PC-9 (cell line): ENCODE measurements around the gene MON1B. TPM values are rescaled to one million over a fixed set of nuclear protein-coding genes. Genes with fewer than 3 reads are reported as not detected.
A peak's percentile ranks its signal among the peaks of the same experiment; 100 is the strongest.

ENCODE experiments used
- BruUV-seq: library from RNA; stranded (reverse); fragments of 400-500 nt; replicated peaks from 2 replicates; lab custom pipeline; 2021; lab: Mats Ljungman, UMichigan
- CTCF ChIA-PET: fragments of 300-600 bp; sonication (Branson Sonifier 250); formaldehyde crosslinking; loops from one replicate; lab custom pipeline; 2022; ENCODE audit warnings: antibody characterized with exemption; lab: Charles Lee
- POLR2A ChIA-PET: fragments of 300-600 bp; sonication (Branson Sonifier 250); formaldehyde crosslinking; loops from one replicate; lab custom pipeline; 2022; ENCODE audit warnings: antibody characterized with exemption; ENCODE audit not compliant: unreplicated experiment; lab: Charles Lee
- DNase-seq, 2 experiments: peaks; one replicate each; pipeline versions ENCODE4 v3.0.0 to v3.0.0-alpha.2; 2015 to 2022; ENCODE audit warnings: mixed read lengths in 1 of 2
- H2AFZ ChIP-seq: fragments of 200-600 bp; sonication (generic); 2 replicates; pipeline ENCODE4 v1.8.1; 2017; ENCODE audit warnings: antibody characterized with exemption
- H3F3A ChIP-seq: fragments of 200-600 bp; sonication (generic); 2 replicates; pipeline ENCODE4 v1.8.1; 2017; ENCODE audit warnings: antibody characterized with exemption, mild to moderate bottlenecking, low read depth; ENCODE audit not compliant: insufficient read depth
- H3K27ac ChIP-seq: fragments of 200-600 bp; sonication (generic); 2 replicates; pipeline ENCODE4 v1.6.1; 2016; ENCODE audit warnings: mixed run types
- H3K27me3 ChIP-seq: fragments of 200-600 bp; sonication (generic); 2 replicates; pipeline ENCODE4 v1.6.1; 2016; ENCODE audit warnings: low read depth, mixed run types; ENCODE audit not compliant: insufficient read depth
- H3K36me3 ChIP-seq: fragments of 200-600 bp; sonication (generic); 2 replicates; pipeline ENCODE4 v1.6.1; 2016; ENCODE audit warnings: low read depth, mixed run types
- H3K4me1 ChIP-seq: fragments of 200-600 bp; sonication (generic); replicated peaks from 2 replicates; pipeline ENCODE4 v1.6.1; 2016; ENCODE audit warnings: mixed run types; ENCODE audit not compliant: insufficient read depth
- H3K4me2 ChIP-seq: fragments of 200-600 bp; sonication (generic); 2 replicates; pipeline ENCODE4 v1.6.1; 2017; ENCODE audit warnings: mixed run types
- H3K4me3 ChIP-seq: fragments of 200-600 bp; sonication (generic); 2 replicates; pipeline ENCODE4 v1.6.1; 2016; ENCODE audit warnings: mixed run types
- H3K79me2 ChIP-seq: fragments of 200-600 bp; sonication (generic); 2 replicates; pipeline ENCODE4 v1.6.1; 2017; ENCODE audit warnings: low read depth, mixed run types
- H3K9me2 ChIP-seq: fragments of 200-600 bp; sonication (generic); 2 replicates; pipeline ENCODE4 v1.8.1; 2017; ENCODE audit warnings: mild to moderate bottlenecking; ENCODE audit not compliant: insufficient read depth
- H3K9me3 ChIP-seq: fragments of 200-600 bp; sonication (generic); 2 replicates; pipeline ENCODE4 v1.8.1; 2016; ENCODE audit warnings: low read depth; ENCODE audit not compliant: insufficient read depth
- H4K20me1 ChIP-seq: fragments of 200-600 bp; sonication (generic); 2 replicates; pipeline ENCODE4 v1.8.1; 2017; ENCODE audit not compliant: insufficient read depth
- CTCF ChIP-seq: fragments of 200-600 bp; sonication (generic); conservative IDR thresholded peaks from 2 replicates; pipeline ENCODE4 v1.6.1; 2017; ENCODE audit warnings: mixed run types, antibody characterized with exemption, mild to moderate bottlenecking, moderate library complexity
- EZH2 ChIP-seq: fragments of 200-600 bp; sonication (generic); IDR thresholded peaks from 2 replicates; pipeline ENCODE4 v1.8.0; 2017; ENCODE audit warnings: antibody characterized with exemption, low read depth
- intact Hi-C: fragments of 100-400 bp; cut with micrococcal nuclease; formaldehyde crosslinking; loops from one replicate; pipeline ENCODE4 v1.10.0; 2022; ENCODE audit not compliant: unreplicated experiment
- total RNA-seq: library from RNA; stranded (reverse); gene quantifications from 2 replicates; pipeline ENCODE4 v1.2.3, GENCODE V29; 2021

Gene MON1B
- total RNA-seq, 1 experiment from 2014 or later = 57.2 TPM

DNA sequence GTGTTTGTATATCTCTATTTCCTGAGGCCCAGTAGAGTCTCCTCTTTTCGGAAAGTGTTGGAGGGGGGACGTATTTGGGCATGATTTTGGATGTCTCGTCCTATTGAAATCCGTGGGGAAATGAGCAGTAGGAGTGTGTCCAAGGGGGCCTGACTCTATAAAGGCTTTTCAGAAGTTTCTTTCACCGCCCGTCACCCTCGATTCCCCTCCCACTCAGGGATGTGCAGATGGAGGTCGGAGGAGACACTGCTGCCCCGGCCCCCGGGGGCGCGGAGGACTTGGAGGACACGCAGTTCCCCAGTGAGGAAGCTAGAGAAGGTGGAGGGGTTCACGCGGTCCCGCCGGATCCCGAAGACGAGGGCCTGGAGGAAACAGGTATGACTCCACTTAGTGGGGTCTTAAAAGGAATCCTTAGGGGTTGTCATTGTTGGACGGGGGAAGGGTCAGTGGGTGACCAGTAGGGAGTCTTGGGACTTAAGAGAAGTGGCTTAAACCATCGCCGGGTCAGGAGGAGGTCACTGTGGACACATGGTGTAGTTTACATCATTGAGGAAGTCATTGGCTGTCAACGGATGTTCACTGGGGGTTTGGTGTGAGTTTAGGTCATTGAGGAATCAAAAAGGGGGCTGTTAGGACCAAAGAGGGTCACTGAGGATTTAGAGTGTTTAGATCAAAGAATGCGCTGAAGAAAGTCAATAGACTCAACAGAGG lies 424 bp downstream of the MON1B start:
- Histone ChIP-seq H4K20me1 (no peaks in the 10 kb centered on the region), H3F3A (peaks cover 3% of the 10 kb centered on the region; the same call in 1 of the 2 replicates), H3K4me3 (peak overlapping the region; percentile 87), H3K4me1 (peaks cover 6% of the 10 kb centered on the region), H3K27me3 (no peaks in the 10 kb centered on the region), H3K79me2 (peaks cover 26% of the 10 kb centered on the region), H3K4me2 (peak overlapping the region; percentile 93), H3K27ac (peak overlapping the region; percentile 91), H3K9me2 (no peaks in the 10 kb centered on the region), H3K9me3 (no peaks in the 10 kb centered on the region), H2AFZ (peak overlapping the region; percentile 95), H3K36me3 (no peaks in the 10 kb centered on the region)
- TF ChIP-seq CTCF = no peak
- TF ChIP-seq EZH2 = no peak
- intact Hi-C loops = loop anchor here (2.0 kb wide), 1 partner anchor 21 kb away; no protein-coding TSS in a partner anchor
- BruUV-seq = TSS peak; percentile 90
- DNase-seq = peak; percentile 7 to 43
- POLR2A ChIA-PET = interaction anchor here (0.6 kb wide), 1 partner anchor 15 kb away, joined by 5 read pairs; no protein-coding TSS in a partner anchor
- CTCF ChIA-PET = no interaction called here

GRCh38 chr16:77193377-77193776 lies 2.4 kb downstream of the MON1B start:
- Histone ChIP-seq H3K9me3 (no peaks in the 10 kb centered on the region), H3K79me2 (peaks cover 26% of the 10 kb centered on the region), H3K4me3 (no peak overlapping the region), H3K27ac (no peak overlapping the region), H3K36me3 (no peaks in the 10 kb centered on the region), H3F3A (peaks cover 3% of the 10 kb centered on the region; the same call in 1 of the 2 replicates), H3K4me2 (no peak overlapping the region), H4K20me1 (no peaks in the 10 kb centered on the region), H3K27me3 (no peaks in the 10 kb centered on the region), H2AFZ (no peak overlapping the region), H3K4me1 (peaks cover 6% of the 10 kb centered on the region), H3K9me2 (no peaks in the 10 kb centered on the region)
- ChIA-PET CTCF (no interaction called here), POLR2A (no interaction called here)
- no peak for DNase-seq
- BruUV-seq = no TSS peak
- intact Hi-C loops = no loop called here
- TF ChIP-seq EZH2 = no peak
- TF ChIP-seq CTCF = no peak

GRCh38 chr16:77194295-77195231 lies 3.6 kb downstream of the MON1B start:
- Histone ChIP-seq H3K4me3 (no peak overlapping the region), H3K9me2 (no peaks in the 10 kb centered on the region), H2AFZ (no peak overlapping the region), H3K36me3 (no peaks in the 10 kb centered on the region), H4K20me1 (no peaks in the 10 kb centered on the region), H3K9me3 (no peaks in the 10 kb centered on the region), H3K27me3 (no peaks in the 10 kb centered on the region), H3K79me2 (peaks cover 26% of the 10 kb centered on the region), H3K4me1 (peaks cover 6% of the 10 kb centered on the region), H3K27ac (no peak overlapping the region), H3K4me2 (no peak overlapping the region), H3F3A (peaks cover 3% of the 10 kb centered on the region; the same call in 1 of the 2 replicates)
- TF ChIP-seq CTCF (no peak), EZH2 (no peak)
- intact Hi-C loops = no loop called here
- no peak for DNase-seq
- no TSS peak for BruUV-seq
- CTCF ChIA-PET = no interaction called here
- POLR2A ChIA-PET = no interaction called here
